ENCODE results near the gene ST6GAL2.

Gene ST6GAL2

GRCh38 chr2:106827158-106827557 is 58.8 kb downstream of the ST6GAL2 start:
- DNase-seq (ENCODE audit: low read depth), result no peak

DNA sequence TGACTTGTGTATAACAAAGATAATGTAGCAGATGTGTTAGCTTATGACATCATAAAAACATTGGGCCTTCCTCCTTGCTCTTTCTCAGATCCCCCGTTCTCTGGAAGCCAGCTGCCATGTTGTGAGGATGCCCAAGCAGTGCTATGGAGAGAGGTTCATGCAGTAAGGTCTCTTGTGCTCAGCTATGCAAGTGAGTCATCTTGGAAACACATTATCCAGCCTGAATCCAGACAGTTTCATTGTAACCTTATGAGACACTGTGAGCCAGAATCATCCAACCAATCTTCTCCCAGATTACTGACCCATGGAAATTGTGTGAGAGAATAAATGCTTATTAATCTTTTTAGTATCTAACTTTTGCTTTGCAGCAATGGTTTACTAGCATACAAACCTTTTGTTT is 60.8 kb downstream of the ST6GAL2 start:
- no peak for DNase-seq (ENCODE audit: low read depth)

- no peak for DNase-seq (ENCODE audit: low read depth)
These were observed 69.0 kb downstream of the ST6GAL2 start for GRCh38 chr2:106816974-106817373.

GRCh38 chr2:106812841-106813240 is 73.1 kb downstream of the ST6GAL2 start:
- no peak for DNase-seq (ENCODE audit: low read depth)

DNA sequence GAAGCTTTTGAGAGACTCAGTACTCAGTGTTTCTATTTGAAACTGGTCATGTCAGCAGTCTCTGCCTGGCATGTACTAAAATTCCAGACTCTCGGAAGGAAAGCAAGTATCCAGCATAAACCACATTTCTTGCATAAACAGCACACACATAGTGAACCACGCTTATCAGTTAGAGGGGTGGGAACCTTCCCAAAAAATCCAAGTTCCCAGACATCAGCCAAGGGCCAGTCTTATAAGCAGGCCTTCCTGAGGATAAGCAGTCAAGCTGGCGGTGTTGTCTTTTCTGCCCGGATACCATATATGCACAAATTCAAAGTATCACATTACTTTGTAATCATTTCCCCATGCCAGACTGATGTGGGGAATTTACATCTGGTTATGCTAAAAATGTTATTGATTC is 73.6 kb downstream of the ST6GAL2 start:
- no peak for DNase-seq (ENCODE audit: low read depth)

DNA sequence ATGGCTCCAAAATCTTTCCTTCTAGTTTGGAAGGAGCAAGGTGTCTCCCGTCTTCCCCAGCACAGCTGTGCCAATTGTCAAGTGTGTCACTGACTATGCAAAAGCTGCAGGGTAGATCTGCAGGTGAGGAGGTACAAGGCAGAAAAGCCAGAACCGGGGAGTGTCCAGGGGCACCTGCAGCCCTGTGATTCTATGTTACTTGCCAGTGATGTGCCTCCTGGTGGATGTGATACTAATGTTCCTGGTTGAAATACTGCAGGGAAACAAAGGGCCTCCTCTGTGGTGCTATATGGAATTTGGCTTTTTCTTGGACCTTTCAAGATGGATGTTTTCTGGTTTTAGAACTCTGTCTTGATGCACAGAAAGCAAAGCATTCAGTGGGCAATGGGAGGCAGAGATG is 80.3 kb downstream of the ST6GAL2 start:
- no peak for DNase-seq (ENCODE audit: low read depth)

GRCh38 chr2:106804161-106804560 is 81.8 kb downstream of the ST6GAL2 start:
- no peak for DNase-seq (ENCODE audit: low read depth)

- no peak for DNase-seq (ENCODE audit: low read depth)
These were observed 84.9 kb downstream of the ST6GAL2 start for GRCh38 chr2:106800976-106801655.

GRCh38 chr2:106800180-106800579 is 85.8 kb downstream of the ST6GAL2 start:
- DNase-seq (ENCODE audit: low read depth), result no peak

- no peak for DNase-seq (ENCODE audit: low read depth)
These were observed 87.0 kb downstream of the ST6GAL2 start for GRCh38 chr2:106798826-106799552.

GRCh38 chr2:106797494-106797893 is 88.5 kb downstream of the ST6GAL2 start:
- no peak for DNase-seq (ENCODE audit: low read depth)

DNA sequence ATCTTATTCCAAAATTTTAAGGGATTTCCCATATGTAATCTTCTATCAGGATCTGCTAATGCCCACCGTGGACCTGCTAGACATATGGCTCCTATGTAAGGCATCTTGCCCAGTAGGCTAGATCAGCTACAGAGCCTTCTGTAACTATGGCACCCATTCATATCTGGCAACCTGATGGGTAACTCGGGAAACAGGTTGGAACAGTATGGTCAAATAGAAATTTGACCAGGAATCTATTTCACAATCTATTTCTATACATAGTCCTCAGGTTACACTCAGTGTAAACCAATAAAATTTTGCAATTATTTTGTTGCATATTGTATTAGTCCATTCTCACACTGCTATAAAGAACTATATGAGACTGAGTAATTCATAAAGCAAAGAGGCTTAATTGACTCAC is 93.3 kb downstream of the ST6GAL2 start:
- no peak for DNase-seq (ENCODE audit: low read depth)

DNA sequence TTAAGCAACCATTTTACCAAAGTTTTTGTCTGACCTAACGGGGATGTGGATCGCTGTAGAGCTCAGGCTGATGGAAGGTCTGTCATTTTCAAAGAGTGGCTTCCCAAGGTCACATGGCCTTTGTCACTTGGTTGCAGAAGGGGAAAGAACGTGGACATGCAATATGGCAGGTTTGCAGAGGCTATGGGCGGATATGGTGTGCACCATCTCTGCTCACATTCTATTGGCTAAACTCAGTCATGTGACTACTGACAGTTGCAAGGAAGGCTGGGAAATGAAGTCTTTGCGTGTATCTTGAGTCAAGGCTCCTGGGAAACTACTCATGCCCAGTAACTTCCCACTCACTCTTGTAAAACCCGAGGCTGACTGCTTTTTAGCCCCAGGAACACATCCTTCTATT is 96.8 kb downstream of the ST6GAL2 start:
- no peak for DNase-seq (ENCODE audit: low read depth)

- no peak for DNase-seq (ENCODE audit: low read depth)
These were observed 103.3 kb downstream of the ST6GAL2 start for GRCh38 chr2:106782681-106783080.

GRCh38 chr2:106781196-106781595 is 104.8 kb downstream of the ST6GAL2 start:
- no peak for DNase-seq (ENCODE audit: low read depth)

- no peak for DNase-seq (ENCODE audit: low read depth)
These were observed 114.2 kb downstream of the ST6GAL2 start for GRCh38 chr2:106771811-106772210.

- DNase-seq (ENCODE audit: low read depth), result no peak
These were observed 115.0 kb downstream of the ST6GAL2 start for GRCh38 chr2:106770986-106771385.

- no peak for DNase-seq (ENCODE audit: low read depth)
These were observed 121.4 kb downstream of the ST6GAL2 start for GRCh38 chr2:106764614-106765013.

DNA sequence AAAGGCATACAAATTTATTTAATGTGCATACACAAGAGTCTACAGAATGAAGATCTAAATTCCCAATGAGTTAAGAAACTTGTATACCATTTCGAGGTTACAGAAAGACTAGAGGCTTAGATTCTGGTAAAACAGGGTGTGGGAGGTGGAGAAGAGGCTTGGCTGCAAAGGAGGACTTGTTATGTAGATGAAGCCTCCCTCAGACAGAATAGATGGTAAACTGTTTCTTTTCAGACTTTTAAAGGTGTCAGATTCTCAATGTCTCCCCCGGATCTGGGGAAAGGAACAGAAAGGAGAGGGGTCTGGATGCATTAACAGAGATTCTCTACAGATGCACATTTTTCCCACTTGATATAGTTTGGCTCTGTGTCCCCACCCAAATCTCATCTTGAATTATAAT is 126.0 kb downstream of the ST6GAL2 start:
- no peak for DNase-seq (ENCODE audit: low read depth)

DNA sequence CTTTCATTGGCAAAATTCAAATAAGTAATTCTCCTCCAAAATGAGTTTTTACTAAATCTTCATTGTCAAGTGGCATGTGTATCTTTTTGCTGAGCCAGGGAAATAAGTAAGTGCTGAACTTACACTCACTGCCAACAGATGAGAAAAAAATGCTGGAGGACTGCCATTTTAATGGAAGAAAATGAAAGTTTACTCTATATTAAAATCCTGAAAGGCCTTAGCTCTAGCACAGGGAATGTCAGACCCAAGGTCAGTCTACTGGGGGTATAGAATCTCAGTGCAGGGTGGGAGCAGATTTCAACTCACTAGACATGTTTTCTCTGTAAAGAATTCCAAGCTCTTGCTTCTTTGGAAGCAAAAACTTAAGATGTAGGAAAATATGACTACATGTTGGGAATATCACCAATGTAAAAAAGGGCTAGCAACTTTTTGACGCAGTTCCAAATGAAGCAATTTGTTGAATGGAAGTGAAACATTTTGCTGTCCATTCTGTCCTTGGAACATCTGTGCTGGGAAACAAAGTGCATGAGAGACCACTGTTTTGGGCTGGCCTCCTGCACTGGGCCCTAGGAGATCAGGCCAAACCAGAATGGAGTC is 127.0 kb downstream of the ST6GAL2 start:
- no peak for DNase-seq (ENCODE audit: low read depth)
